ENCODE data around the gene MTMR3. TPM values are rescaled to one million over a fixed set of nuclear protein-coding genes. Genes with fewer than 3 reads are reported as not detected.
"Not testable (repeated sequence)": the region's sequence is repeated elsewhere in the genome, so short reads cannot be mapped to it uniquely, and the experiment has no call there.

The MTMR3 gene
- 10 to 100 TPM; 53.9 to 55.7 TPM for total RNA-seq
- total RNA-seq, result 103 to 142 reads per million in 2 donors

DNA sequence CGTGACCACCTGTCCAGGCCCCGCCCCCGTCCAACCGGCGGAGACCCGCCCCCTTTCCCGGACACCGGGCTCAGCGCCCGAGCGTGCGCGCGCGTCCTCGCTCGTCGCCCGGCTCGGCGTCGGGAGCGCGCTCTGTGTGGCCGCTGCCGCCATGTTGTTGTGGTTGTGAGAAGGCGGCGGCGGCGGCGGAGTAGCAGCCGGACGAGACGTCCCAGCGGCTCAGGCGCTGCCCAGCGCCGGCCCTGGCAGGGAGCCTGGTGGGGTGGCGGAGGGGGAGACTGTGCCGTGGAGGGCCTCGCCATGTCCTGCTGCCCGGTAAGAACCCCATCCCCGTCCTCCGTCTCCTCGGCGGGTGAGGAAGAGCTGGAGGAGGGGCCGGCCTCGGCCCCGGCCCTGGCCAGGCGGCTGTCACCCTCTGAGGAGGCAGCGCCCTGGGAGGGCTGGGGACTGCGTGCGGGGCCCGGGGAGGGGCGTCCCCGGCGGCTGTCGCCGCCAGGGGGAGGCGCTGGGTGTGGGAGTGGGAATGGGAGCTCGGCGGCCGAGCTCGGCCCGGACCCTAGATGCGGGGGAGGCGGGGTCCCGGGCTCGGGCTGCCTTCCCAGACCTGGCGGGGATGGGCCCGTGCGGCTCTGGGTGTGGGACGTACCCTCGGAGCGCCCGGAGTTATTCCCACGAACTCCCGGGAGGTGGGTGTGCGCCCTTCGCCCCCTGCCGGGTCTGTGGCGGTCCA lies at the start of gene MTMR3:
TSS of gene MTMR3 (plus strand) at position 130 of the 730 bp plus-strand sequence. CDS start 87,886 bp downstream, outside the sequence.
- peak; percentile 81 for ATAC-seq
- H3K4me3 Mint-ChIP-seq, result peak within 1 kb of the TSS; percentile 90
- no peaks in the 10 kb centered on the region for H3K27me3 Mint-ChIP-seq
- peak within 1 kb of the TSS; percentile 79 for H3K27ac Mint-ChIP-seq
- DNase-seq, result peak; percentile 84 to 87 (median 84)
- peaks cover 10% of the 10 kb centered on the region for H3K4me1 Mint-ChIP-seq
- H3K36me3 Mint-ChIP-seq (ENCODE audit: low read depth), result no peaks in the 10 kb centered on the region
- H3K9me3 ChIP-seq (ENCODE audit: control insufficient read depth, low read length, poor library complexity, severe bottlenecking), result no peaks in the 10 kb centered on the region

DNA sequence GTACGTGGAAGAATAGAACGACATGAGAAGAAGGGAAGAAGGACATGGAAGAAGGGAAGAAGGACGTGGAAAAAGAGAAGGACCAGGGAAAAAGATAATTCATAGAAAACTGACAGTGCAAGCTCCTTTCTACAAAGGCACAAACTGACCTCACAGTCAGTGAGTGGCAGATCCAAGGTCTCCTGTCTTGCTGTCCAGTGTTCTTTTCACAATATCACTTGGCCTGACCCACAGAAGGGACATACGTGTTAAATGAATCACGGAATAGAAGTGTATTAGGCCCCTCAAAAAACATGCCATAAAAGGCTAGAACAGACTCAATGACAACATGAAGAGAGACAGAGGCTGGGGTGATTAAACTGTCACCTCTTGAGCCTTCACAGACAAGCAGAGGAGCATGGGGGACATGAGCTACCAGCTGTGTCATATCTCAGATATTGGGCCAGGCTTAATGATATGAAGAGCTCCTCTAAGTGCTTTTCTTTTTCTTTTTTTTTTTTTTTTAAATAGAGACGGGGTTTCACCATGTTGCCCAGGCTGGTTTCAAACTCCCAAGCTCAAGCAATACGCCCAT lies 49.5 kb upstream of the MTMR3 start:
- Mint-ChIP-seq H3K36me3 (ENCODE audit: low read depth) (peaks cover 5% of the 10 kb centered on the region), H3K4me1 (peaks cover 35% of the 10 kb centered on the region), H3K4me3 (no peak overlapping the region), H3K27me3 (no peaks in the 10 kb centered on the region), H3K27ac (no peak overlapping the region)
- H3K9me3 ChIP-seq (ENCODE audit: control insufficient read depth, low read length, poor library complexity, severe bottlenecking), result no peaks in the 10 kb centered on the region
- DNase-seq (no peak), ATAC-seq (no peak)

DNA sequence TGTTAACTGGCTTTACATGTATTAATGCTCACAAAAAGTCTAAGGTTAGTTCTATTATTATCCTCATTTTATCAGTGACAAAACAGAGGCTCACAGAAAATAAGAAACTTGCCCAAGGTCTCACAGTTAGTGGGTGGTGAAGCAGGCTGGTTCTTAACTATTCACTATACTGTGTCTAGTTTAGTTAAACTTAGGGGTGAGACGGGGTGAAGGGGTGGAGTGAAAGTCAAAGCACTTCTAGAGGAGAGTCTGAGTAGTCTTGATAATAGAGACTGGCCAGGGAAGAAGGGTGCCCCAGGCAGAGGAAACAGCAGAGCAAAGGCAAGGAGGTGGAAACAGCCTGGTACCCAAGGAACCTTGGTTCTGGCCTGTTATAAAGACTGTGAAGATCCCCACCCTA lies 48.9 kb upstream of the MTMR3 start:
- peaks cover 5% of the 10 kb centered on the region for H3K36me3 Mint-ChIP-seq (ENCODE audit: low read depth)
- H3K27me3 Mint-ChIP-seq, result no peaks in the 10 kb centered on the region
- H3K9me3 ChIP-seq (ENCODE audit: control insufficient read depth, low read length, poor library complexity, severe bottlenecking), result no peaks in the 10 kb centered on the region
- no peak overlapping the region for H3K27ac Mint-ChIP-seq
- ATAC-seq (no peak), DNase-seq (no peak)
- no peak overlapping the region for H3K4me3 Mint-ChIP-seq
- H3K4me1 Mint-ChIP-seq, result peaks cover 40% of the 10 kb centered on the region

GRCh38 chr22:29836791-29837370 lies 46.1 kb upstream of the MTMR3 start:
- not testable (repeated sequence) for H3K9me3 ChIP-seq (ENCODE audit: control insufficient read depth, low read length, poor library complexity, severe bottlenecking); H3K27me3 Mint-ChIP-seq; ATAC-seq; DNase-seq; H3K36me3 Mint-ChIP-seq (ENCODE audit: low read depth)
- peaks cover 31% of the 10 kb centered on the region for H3K4me1 Mint-ChIP-seq
- peak overlapping the region; percentile 94 for H3K4me3 Mint-ChIP-seq
- H3K27ac Mint-ChIP-seq, result peak overlapping the region; percentile 94

DNA sequence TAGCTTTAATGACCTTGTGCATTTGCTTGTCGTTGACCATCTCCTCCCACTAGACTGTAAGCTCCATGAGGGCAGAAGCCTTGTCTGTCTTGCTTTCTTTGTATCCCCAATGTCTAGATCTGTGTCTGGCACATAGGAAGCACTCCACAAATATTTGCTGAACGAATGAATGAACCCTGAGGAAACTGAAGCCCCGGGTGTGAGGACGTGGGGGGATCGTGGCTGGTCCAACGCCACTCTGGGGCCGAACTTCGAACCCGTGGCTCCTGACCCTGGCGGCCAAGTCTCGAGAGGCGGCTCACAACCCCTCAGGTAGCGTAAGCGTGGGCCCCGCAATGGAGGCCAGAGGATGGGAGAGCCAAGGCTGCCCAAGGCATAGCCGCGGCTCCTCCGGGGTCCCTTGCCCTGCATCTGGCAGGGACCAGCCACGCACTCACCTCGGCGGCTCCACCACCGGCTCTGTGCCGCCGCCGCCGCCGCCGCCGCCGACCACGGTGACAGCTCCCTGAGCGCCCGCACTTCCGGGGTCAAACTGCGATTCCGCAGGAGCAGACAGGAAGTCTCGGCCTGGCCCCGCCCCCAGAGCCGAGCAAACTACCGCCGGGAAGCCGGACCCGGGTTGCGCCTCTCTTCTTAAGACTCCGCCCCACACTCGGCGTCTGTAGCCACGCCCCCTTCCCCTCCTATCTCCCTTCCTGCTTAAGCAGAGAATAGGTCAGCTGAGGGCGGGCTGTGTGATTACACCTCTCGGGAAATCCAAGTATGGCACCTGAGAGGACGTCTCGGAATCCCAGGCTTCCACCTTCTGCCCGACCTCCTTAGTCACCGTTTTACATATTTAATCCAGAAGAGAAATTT lies 45.0 kb upstream of the MTMR3 start, which contains the start of gene ASCC2:
TSS of gene ASCC2 (minus strand) at position 534 of the 858 bp plus-strand sequence. CDS start 5,949 bp downstream, outside the sequence.
- H3K36me3 Mint-ChIP-seq (ENCODE audit: low read depth), result peaks cover 2% of the 10 kb centered on the region
- peak; percentile 95 to 99 (median 98) for DNase-seq
- no peaks in the 10 kb centered on the region for H3K27me3 Mint-ChIP-seq
- H3K9me3 ChIP-seq (ENCODE audit: control insufficient read depth, low read length, poor library complexity, severe bottlenecking), result no peaks in the 10 kb centered on the region
- peak within 1 kb of the TSS; percentile 94 for H3K4me3 Mint-ChIP-seq
- H3K27ac Mint-ChIP-seq, result peak within 1 kb of the TSS; percentile 94
- peak; percentile 99 for ATAC-seq
- H3K4me1 Mint-ChIP-seq, result peaks cover 31% of the 10 kb centered on the region

GRCh38 chr22:29838599-29838956 lies 44.4 kb upstream of the MTMR3 start:
- ATAC-seq (peak; percentile 23), DNase-seq (no peak)
- peak overlapping the region; percentile 94 for H3K4me3 Mint-ChIP-seq
- no peaks in the 10 kb centered on the region for H3K9me3 ChIP-seq (ENCODE audit: control insufficient read depth, low read length, poor library complexity, severe bottlenecking)
- no peaks in the 10 kb centered on the region for H3K27me3 Mint-ChIP-seq
- H3K36me3 Mint-ChIP-seq (ENCODE audit: low read depth), result no peaks in the 10 kb centered on the region
- peak overlapping the region; percentile 94 for H3K27ac Mint-ChIP-seq
- H3K4me1 Mint-ChIP-seq, result peaks cover 28% of the 10 kb centered on the region

DNA sequence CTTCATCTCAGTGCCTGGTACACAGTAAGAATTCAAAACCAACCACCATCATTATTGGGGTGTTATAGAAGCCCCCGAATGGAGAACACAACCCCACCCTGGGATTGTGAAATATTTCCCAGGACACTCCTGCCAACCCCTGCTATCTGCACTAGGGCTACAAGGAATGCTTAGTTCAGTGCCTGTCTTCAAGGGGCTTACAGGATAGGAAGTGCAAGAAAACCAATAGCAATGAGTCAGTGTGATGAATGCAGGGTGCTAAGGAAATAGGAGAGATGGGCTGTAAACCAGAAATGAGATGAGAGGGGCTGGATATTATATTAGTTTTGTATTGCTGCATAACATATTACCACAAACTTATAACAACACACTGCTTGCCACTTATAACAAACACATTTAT lies 43.9 kb upstream of the MTMR3 start:
- peaks cover 28% of the 10 kb centered on the region for H3K4me1 Mint-ChIP-seq
- no peaks in the 10 kb centered on the region for H3K36me3 Mint-ChIP-seq (ENCODE audit: low read depth)
- no peak for DNase-seq
- no peak for ATAC-seq
- H3K27ac Mint-ChIP-seq, result peak overlapping the region; percentile 94
- no peaks in the 10 kb centered on the region for H3K27me3 Mint-ChIP-seq
- H3K4me3 Mint-ChIP-seq, result no peak overlapping the region
- H3K9me3 ChIP-seq (ENCODE audit: control insufficient read depth, low read length, poor library complexity, severe bottlenecking), result no peaks in the 10 kb centered on the region

DNA sequence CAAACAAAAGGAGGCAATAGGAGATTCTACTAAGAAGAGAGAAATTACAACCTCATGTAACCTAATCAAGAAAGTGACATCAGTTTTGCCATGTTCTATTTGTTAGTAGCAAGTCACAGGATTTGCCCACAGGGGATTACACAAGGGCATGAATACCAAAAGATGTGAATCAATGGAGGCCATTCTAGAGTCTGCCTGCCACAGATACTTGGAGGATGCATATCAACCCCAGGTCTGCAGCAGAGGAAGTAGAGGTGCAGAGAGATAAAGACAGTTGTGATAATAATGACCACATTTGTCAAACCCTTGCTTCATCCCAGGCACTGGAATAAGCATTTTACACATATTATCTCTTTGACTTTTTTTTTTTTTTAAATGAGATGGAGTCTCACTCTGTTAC lies 42.5 kb upstream of the MTMR3 start:
- peaks cover 25% of the 10 kb centered on the region for H3K4me1 Mint-ChIP-seq
- no peaks in the 10 kb centered on the region for H3K27me3 Mint-ChIP-seq
- H3K9me3 ChIP-seq (ENCODE audit: control insufficient read depth, low read length, poor library complexity, severe bottlenecking), result no peaks in the 10 kb centered on the region
- H3K27ac Mint-ChIP-seq, result no peak overlapping the region
- DNase-seq (no peak), ATAC-seq (no peak)
- no peak overlapping the region for H3K4me3 Mint-ChIP-seq
- H3K36me3 Mint-ChIP-seq (ENCODE audit: low read depth), result no peaks in the 10 kb centered on the region

DNA sequence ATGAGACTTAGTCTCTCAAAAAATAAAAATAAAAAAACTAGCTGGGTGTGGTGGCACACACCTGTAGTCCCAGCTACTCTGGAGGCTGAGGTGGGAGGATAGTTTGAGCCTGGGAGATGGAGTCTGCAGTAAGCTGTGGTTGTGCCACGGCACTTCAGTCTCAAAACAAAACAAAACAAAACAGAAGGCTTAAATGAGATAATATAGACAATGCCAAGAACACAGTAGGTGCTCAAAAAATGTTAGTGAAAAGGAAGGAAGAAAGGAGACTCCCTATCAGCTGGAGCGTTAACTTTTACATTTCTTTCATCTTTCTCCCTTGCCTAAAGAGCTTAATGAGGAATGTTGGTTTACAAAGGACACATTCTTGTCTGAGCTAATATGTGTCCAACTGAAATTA lies 40.8 kb upstream of the MTMR3 start:
- Mint-ChIP-seq H3K4me3 (no peak overlapping the region), H3K27ac (no peak overlapping the region), H3K4me1 (peaks cover 16% of the 10 kb centered on the region), H3K36me3 (ENCODE audit: low read depth) (no peaks in the 10 kb centered on the region), H3K27me3 (no peaks in the 10 kb centered on the region)
- ATAC-seq (no peak), DNase-seq (no peak)
- no peaks in the 10 kb centered on the region for H3K9me3 ChIP-seq (ENCODE audit: control insufficient read depth, low read length, poor library complexity, severe bottlenecking)

DNA sequence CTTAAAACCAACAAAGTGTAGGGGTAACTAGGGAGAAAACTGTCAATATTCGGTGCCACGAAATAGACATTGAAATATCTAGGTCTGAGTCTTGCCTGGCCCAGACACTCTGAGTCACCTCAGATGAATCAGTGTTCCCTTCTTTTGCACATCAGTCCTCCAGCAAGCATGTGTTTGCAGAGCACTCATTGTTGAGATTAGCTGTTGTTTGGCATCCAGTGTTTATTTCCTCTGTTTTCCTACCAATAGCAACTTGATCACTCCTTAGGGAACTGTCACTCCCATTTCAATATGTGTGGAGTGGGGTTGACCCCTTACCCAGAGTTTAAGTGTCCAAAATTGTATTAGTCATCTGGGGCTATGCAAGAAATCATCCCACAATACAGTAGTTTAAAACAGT lies 40.2 kb upstream of the MTMR3 start:
- no peak overlapping the region for H3K4me3 Mint-ChIP-seq
- H3K27ac Mint-ChIP-seq, result no peak overlapping the region
- no peak for DNase-seq

DNA sequence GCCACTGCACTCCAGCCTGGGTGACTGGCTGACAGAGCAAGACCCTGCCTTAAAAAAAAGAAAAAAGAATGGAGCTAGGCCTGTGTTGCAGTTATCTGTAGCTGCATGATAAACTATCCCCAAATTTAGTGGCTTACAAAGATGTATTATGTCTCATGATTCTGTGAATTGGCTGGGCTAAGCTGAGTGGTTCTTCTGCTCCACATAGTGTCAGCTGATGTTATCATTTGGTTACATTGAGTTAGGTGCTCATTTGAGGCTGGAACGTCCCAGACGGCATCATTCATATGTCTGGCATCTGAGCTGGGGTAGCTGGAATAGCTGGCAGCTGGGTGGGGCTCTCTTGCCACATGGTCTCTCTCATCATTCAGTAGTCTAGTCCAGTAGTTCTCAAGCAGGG lies 36.7 kb upstream of the MTMR3 start:
- no peaks in the 10 kb centered on the region for H3K4me1 Mint-ChIP-seq
- DNase-seq, result no peak

More for the DNA sequence above, 40.2 kb upstream of the MTMR3 start:
- no peak for ATAC-seq
- H3K36me3 Mint-ChIP-seq (ENCODE audit: low read depth), result no peaks in the 10 kb centered on the region
- H3K4me1 Mint-ChIP-seq, result peaks cover 12% of the 10 kb centered on the region
- no peaks in the 10 kb centered on the region for H3K9me3 ChIP-seq (ENCODE audit: control insufficient read depth, low read length, poor library complexity, severe bottlenecking)
- H3K27me3 Mint-ChIP-seq, result no peaks in the 10 kb centered on the region

GRCh38 chr22:29848111-29848510 lies 34.9 kb upstream of the MTMR3 start:
- Mint-ChIP-seq H3K36me3 (ENCODE audit: low read depth) (no peaks in the 10 kb centered on the region), H3K27ac (no peak overlapping the region), H3K4me3 (no peak overlapping the region), H3K4me1 (no peaks in the 10 kb centered on the region), H3K27me3 (peaks cover 5% of the 10 kb centered on the region)
- H3K9me3 ChIP-seq (ENCODE audit: control insufficient read depth, low read length, poor library complexity, severe bottlenecking), result no peaks in the 10 kb centered on the region
- DNase-seq, result no peak
- ATAC-seq, result no peak

More for the DNA sequence above, 36.7 kb upstream of the MTMR3 start:
- H3K36me3 Mint-ChIP-seq (ENCODE audit: low read depth), result no peaks in the 10 kb centered on the region
- H3K27ac Mint-ChIP-seq, result no peak overlapping the region
- peaks cover 5% of the 10 kb centered on the region for H3K27me3 Mint-ChIP-seq
- H3K9me3 ChIP-seq (ENCODE audit: control insufficient read depth, low read length, poor library complexity, severe bottlenecking), result no peaks in the 10 kb centered on the region
- ATAC-seq, result no peak
- H3K4me3 Mint-ChIP-seq, result no peak overlapping the region

GRCh38 chr22:29854432-29854831 lies 28.5 kb upstream of the MTMR3 start:
- ATAC-seq (no peak), DNase-seq (no peak)
- Mint-ChIP-seq H3K36me3 (ENCODE audit: low read depth) (no peaks in the 10 kb centered on the region), H3K27ac (no peak overlapping the region), H3K27me3 (peaks cover 24% of the 10 kb centered on the region), H3K4me3 (no peak overlapping the region), H3K4me1 (no peaks in the 10 kb centered on the region)
- H3K9me3 ChIP-seq (ENCODE audit: control insufficient read depth, low read length, poor library complexity, severe bottlenecking), result no peaks in the 10 kb centered on the region

Data from T-helper 17 cell (primary cell).